GM12874 (cell line): Measurements from ENCODE around the gene INHBC.
A peak's percentile ranks its signal among the peaks of the same experiment; 100 is the strongest.

Experiments
- CTCF ChIP-seq: IDR thresholded peaks from 2 replicates; pipeline ENCODE4 v1.5.1; 2011; ENCODE audit warnings: low read depth, mild to moderate bottlenecking, control low read depth, low read length, moderate library complexity; ENCODE audit not compliant: insufficient read depth

INHBC gene

GRCh38 chr12:57419495-57419894, 15.1 kb upstream of the INHBC start:
- no peak for TF ChIP-seq CTCF

GRCh38 chr12:57420482-57420881, 14.1 kb upstream of the INHBC start:
- no peak for TF ChIP-seq CTCF

- TF ChIP-seq CTCF, result no peak
Observed at GRCh38 chr12:57428965-57429364, 5.6 kb upstream of the INHBC start.

GRCh38 chr12:57429473-57430111, 5.0 kb upstream of the INHBC start:
- TF ChIP-seq CTCF, result no peak

- TF ChIP-seq CTCF, result peak; percentile 18; the same call in 1 of the 2 replicates
Observed at GRCh38 chr12:57430112-57430930, 4.3 kb upstream of the INHBC start.

GRCh38 chr12:57430931-57431566, 3.5 kb upstream of the INHBC start, which contains the start of gene R3HDM2:
Gene R3HDM2, minus strand, starts transcription at chr12:57431043. Its CDS starts 120,615 bp downstream, at chr12:57310428.
- no peak for TF ChIP-seq CTCF

GRCh38 chr12:57431654-57432188, 2.9 kb upstream of the INHBC start:
- TF ChIP-seq CTCF, result no peak
